Measurements from ENCODE around the gene AFG1L.

The AFG1L gene

DNA sequence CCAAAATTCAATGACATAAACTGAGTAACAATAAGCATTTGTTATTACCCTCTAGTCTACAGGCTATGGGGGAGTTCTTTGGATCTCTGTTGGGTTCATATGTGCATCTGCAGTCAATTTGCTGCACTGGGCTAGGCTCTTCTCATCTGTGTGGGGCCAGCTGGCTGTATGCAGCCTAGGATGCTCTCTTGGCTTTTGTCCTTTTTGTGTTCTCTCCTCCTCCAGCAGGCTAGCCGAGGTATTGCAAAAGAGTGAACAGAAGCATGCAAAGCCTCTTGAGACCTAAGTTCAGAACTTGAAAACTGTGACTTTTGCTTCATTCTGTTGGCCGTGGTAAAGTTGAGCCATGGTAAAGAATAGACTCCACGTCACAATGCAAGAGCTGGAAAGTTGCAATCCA lies 203.0 kb downstream of the AFG1L start:
- H3K9me3 ChIP-seq (ENCODE audit: control insufficient read depth, low read length): no peaks in the 10 kb centered on the region
- no peaks in the 10 kb centered on the region for H3K36me3 ChIP-seq (ENCODE audit: control insufficient read depth, insufficient read depth, low read length)
- 59 to 65% methylated on average over 3 of the region's 3 CpGs for WGBS, 2 experiments
- no peak overlapping the region for H3K4me3 ChIP-seq (ENCODE audit: insufficient read depth, low read depth, low read length)
- no peaks in the 10 kb centered on the region for H3K27me3 ChIP-seq (ENCODE audit: control insufficient read depth, insufficient read depth, low read length, poor library complexity, severe bottlenecking)
- no peak overlapping the region for H3K27ac ChIP-seq (ENCODE audit: insufficient read depth, low read depth, low read length, poor library complexity, severe bottlenecking)
- no peaks in the 10 kb centered on the region for H3K4me1 ChIP-seq (ENCODE audit: control insufficient read depth, insufficient read depth, low read length)

DNA sequence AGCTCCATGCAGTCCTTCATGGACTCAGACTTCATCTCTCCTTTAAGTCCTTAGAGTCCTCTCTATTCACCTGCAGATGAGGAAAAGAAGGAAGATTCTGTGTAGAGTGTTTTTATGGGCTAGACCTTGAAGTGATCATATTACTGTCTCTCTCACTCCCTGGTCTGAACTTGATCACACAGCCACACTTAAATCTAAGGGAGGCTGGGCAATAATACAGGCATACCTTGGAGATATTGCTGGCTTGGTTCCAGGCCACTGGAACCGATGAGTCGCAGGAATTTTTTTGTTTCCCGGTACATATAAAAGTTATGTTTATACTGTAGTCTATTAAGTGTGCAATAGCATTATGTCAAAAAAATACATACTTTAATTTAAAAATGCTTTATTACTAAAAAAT lies 206.7 kb downstream of the AFG1L start:
- H3K9me3 ChIP-seq (ENCODE audit: control insufficient read depth, low read length): no peaks in the 10 kb centered on the region
- 92 to 100% methylated on average over 2 of the region's 3 CpGs for WGBS, 2 experiments
- no peaks in the 10 kb centered on the region for H3K4me1 ChIP-seq (ENCODE audit: control insufficient read depth, insufficient read depth, low read length)
- H3K4me3 ChIP-seq (ENCODE audit: insufficient read depth, low read depth, low read length): no peak overlapping the region
- no peaks in the 10 kb centered on the region for H3K36me3 ChIP-seq (ENCODE audit: control insufficient read depth, insufficient read depth, low read length)
- H3K27me3 ChIP-seq (ENCODE audit: control insufficient read depth, insufficient read depth, low read length, poor library complexity, severe bottlenecking): no peaks in the 10 kb centered on the region
- no peak overlapping the region for H3K27ac ChIP-seq (ENCODE audit: insufficient read depth, low read depth, low read length, poor library complexity, severe bottlenecking)

DNA sequence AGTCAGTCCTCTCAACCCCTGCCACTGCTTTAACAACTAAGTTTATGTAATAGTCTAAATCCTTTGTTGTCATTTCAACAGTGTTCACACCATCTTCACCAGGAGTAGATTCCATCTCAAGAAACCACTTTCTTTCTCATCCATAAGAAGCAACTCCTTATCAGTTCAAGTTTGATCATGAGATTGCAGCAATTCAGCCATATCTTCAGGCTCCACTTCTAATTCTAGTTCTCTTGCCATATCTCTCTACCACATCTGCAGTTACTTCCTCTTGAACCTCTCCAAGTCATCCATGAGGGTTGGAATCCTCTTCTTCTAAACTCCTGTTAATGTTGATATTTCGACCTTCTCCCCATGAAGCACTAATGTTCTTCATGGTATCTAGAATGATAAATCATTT lies 208.0 kb downstream of the AFG1L start:
- Histone ChIP-seq H3K9me3 (ENCODE audit: control insufficient read depth, low read length) (no peaks in the 10 kb centered on the region), H3K36me3 (ENCODE audit: control insufficient read depth, insufficient read depth, low read length) (no peaks in the 10 kb centered on the region), H3K27ac (ENCODE audit: insufficient read depth, low read depth, low read length, poor library complexity, severe bottlenecking) (no peak overlapping the region), H3K27me3 (ENCODE audit: control insufficient read depth, insufficient read depth, low read length, poor library complexity, severe bottlenecking) (no peaks in the 10 kb centered on the region), H3K4me3 (ENCODE audit: insufficient read depth, low read depth, low read length) (no peak overlapping the region), H3K4me1 (ENCODE audit: control insufficient read depth, insufficient read depth, low read length) (no peaks in the 10 kb centered on the region)
- WGBS, 2 experiments: 75 to 92% methylated on average over 1 of the region's 1 CpG

DNA sequence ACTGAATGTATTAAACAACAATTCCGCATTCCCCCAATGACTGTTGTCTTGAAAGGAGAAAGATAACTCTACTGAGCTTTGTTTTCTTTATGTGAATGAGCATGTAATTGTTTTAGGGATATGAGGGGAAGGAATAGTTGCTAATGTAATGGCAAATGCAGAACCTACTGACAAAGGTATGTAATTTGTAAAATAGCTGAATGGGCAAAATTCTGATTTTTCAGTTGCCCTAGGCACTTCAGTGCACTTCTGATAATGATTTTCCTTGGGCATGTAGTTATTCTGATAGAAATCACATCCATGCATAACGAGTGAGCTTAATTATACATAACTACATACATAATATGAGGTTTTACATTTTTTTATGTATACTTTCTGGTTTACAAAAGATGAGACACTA lies 212.5 kb downstream of the AFG1L start:
- H3K4me1 ChIP-seq (ENCODE audit: control insufficient read depth, insufficient read depth, low read length): no peaks in the 10 kb centered on the region
- no peaks in the 10 kb centered on the region for H3K27me3 ChIP-seq (ENCODE audit: control insufficient read depth, insufficient read depth, low read length, poor library complexity, severe bottlenecking)
- H3K27ac ChIP-seq (ENCODE audit: insufficient read depth, low read depth, low read length, poor library complexity, severe bottlenecking): no peak overlapping the region
- WGBS, 2 experiments: 100% methylated on average over 1 of the region's 2 CpGs
- H3K9me3 ChIP-seq (ENCODE audit: control insufficient read depth, low read length): no peaks in the 10 kb centered on the region
- H3K36me3 ChIP-seq (ENCODE audit: control insufficient read depth, insufficient read depth, low read length): no peaks in the 10 kb centered on the region
- no peak overlapping the region for H3K4me3 ChIP-seq (ENCODE audit: insufficient read depth, low read depth, low read length)

DNA sequence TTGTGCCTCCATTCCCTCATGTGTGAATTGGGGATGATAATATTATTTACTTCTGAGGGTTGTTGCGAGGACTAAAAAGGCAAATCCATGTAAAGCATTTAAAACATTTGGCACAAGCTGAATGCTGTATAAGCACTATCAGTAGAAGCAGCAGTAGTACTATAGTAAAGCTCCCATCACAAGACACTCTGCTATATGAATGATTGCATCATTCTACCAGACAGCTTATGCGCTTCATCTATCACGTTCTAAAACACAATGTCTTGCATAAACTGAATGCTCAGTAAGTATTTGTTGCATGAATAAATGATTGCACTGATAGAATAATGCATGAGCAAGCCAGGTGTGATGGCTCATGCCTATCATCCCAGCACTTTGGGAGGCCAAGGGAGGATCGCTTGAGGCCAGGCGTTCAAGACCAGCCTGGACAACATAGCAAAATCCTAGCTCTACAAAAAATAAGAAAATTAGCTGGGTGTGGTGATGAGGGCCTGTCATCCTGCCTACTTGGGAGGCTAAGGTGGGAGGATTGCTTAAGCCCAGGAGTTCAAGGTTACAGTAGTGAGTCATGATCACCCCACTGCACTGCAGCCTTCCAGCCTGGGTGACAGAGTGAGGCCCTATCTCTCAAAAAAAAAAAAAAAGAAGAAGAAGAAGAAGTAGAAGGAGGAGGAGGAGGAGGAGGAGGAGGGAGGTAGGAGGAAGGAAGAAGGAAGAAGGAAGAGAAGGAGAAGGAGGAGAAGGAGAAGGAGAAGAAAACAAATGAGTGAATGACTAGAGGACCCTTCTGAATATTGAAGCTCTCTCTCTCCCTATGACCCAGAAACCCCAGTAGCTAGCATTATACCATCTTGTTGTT lies 215.8 kb downstream of the AFG1L start:
- Histone ChIP-seq H3K36me3 (ENCODE audit: control insufficient read depth, insufficient read depth, low read length) (peaks cover 4% of the 10 kb centered on the region), H3K27me3 (ENCODE audit: control insufficient read depth, insufficient read depth, low read length, poor library complexity, severe bottlenecking) (no peaks in the 10 kb centered on the region), H3K27ac (ENCODE audit: insufficient read depth, low read depth, low read length, poor library complexity, severe bottlenecking) (no peak overlapping the region), H3K4me3 (ENCODE audit: insufficient read depth, low read depth, low read length) (no peak overlapping the region), H3K4me1 (ENCODE audit: control insufficient read depth, insufficient read depth, low read length) (no peaks in the 10 kb centered on the region), H3K9me3 (ENCODE audit: control insufficient read depth, low read length) (no peaks in the 10 kb centered on the region)
- 82 to 83% methylated on average over 5 of the region's 5 CpGs for WGBS, 2 experiments

DNA sequence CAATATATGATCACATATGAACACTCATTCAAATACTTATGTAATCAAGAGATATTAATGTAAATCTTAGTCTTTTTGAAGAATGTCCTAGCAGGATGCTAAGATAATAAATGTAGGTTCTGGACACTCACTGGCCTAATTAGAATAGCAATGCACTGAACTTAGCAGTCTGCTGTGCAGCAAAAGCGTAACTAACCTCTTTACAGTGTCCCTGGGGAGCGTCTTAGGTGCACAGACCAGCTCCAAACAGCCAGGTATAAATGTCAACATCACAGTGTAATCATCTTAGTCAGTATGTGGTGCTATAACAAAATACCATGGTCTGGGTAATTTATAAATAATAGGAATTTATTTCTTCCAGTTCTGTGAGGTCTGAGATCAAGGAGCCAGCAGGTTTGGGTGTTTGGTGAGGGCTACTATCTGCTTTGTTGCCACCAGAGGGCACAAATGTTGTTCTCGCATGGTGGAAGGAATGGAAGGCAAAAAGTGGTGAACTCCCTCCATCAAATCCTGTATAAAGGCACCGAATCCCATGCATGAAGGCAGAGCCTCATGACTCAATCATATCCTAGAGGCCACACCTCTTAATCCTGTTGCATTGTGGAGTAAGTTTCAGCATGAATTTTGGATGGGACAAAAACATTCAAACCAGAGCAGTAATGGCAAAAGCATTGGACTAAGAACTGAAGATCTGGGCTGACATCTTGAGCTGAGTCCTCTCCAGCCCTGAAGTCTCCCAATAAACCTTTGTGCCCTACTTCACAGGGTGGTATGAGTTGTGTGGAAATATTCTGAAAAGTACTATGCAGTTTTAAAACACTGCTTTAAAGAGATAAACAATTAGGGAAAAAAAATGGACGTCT lies 224.1 kb downstream of the AFG1L start:
- H3K36me3 ChIP-seq (ENCODE audit: control insufficient read depth, insufficient read depth, low read length): peaks cover 8% of the 10 kb centered on the region
- no peaks in the 10 kb centered on the region for H3K27me3 ChIP-seq (ENCODE audit: control insufficient read depth, insufficient read depth, low read length, poor library complexity, severe bottlenecking)
- no peak overlapping the region for H3K27ac ChIP-seq (ENCODE audit: insufficient read depth, low read depth, low read length, poor library complexity, severe bottlenecking)
- no peak overlapping the region for H3K4me3 ChIP-seq (ENCODE audit: insufficient read depth, low read depth, low read length)
- WGBS, 2 experiments: 77 to 80% methylated on average over 5 of the region's 5 CpGs
- no peaks in the 10 kb centered on the region for H3K4me1 ChIP-seq (ENCODE audit: control insufficient read depth, insufficient read depth, low read length)
- no peaks in the 10 kb centered on the region for H3K9me3 ChIP-seq (ENCODE audit: control insufficient read depth, low read length)

DNA sequence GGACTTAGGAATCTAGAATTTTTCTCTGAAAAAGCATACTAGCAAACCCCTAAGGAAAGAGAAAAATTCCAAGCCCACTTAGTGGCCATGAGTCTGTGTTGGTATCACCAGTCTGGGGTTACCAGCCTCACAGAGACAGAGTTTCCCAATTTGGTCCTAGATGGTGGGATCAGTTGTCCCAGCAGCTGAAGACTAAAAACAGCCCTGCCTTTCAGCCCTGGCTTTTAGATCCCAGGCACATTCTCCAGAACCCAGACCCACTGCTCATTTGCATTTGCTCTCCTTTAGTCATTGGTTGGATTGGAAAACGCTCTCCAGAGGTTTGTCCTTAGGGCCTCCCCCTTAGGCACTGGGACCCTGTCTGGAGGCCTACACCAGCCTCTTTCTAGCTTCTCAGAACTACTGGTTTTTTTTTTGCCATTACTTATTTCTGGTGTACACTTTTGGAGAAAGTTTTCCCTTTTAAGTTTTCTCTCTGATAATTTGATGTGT lies 226.8 kb downstream of the AFG1L start:
- Histone ChIP-seq H3K36me3 (ENCODE audit: control insufficient read depth, insufficient read depth, low read length) (peaks cover 8% of the 10 kb centered on the region), H3K4me1 (ENCODE audit: control insufficient read depth, insufficient read depth, low read length) (peaks cover 10% of the 10 kb centered on the region), H3K27me3 (ENCODE audit: control insufficient read depth, insufficient read depth, low read length, poor library complexity, severe bottlenecking) (no peaks in the 10 kb centered on the region), H3K27ac (ENCODE audit: insufficient read depth, low read depth, low read length, poor library complexity, severe bottlenecking) (no peak overlapping the region), H3K9me3 (ENCODE audit: control insufficient read depth, low read length) (no peaks in the 10 kb centered on the region), H3K4me3 (ENCODE audit: insufficient read depth, low read depth, low read length) (no peak overlapping the region)
- 87 to 88% methylated on average over 1 of the region's 1 CpG for WGBS, 2 experiments

DNA sequence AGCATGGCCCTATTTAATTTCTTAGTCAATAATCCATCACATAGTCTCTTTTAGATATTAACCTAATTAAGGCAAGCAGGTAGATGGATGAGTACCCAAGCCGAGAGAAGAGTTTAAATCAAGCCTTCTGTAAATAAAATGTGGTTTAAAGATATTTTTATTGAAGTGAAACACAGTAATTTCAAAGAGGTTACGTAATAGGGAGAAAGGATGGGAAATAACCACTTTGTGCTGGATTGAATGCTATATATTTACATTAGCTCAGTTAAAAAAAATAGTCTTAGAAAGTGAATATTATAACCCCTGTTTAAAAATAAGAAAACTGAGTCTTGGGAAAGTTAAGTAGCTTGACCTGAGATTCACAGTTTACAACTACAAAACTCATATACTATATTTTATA lies 228.8 kb downstream of the AFG1L start:
- peaks cover 10% of the 10 kb centered on the region for H3K4me1 ChIP-seq (ENCODE audit: control insufficient read depth, insufficient read depth, low read length)
- peaks cover 8% of the 10 kb centered on the region for H3K36me3 ChIP-seq (ENCODE audit: control insufficient read depth, insufficient read depth, low read length)
- H3K27ac ChIP-seq (ENCODE audit: insufficient read depth, low read depth, low read length, poor library complexity, severe bottlenecking): no peak overlapping the region
- H3K27me3 ChIP-seq (ENCODE audit: control insufficient read depth, insufficient read depth, low read length, poor library complexity, severe bottlenecking): no peaks in the 10 kb centered on the region
- H3K9me3 ChIP-seq (ENCODE audit: control insufficient read depth, low read length): no peaks in the 10 kb centered on the region
- no peak overlapping the region for H3K4me3 ChIP-seq (ENCODE audit: insufficient read depth, low read depth, low read length)
- WGBS, 2 experiments: 100% methylated on average over 2 of the region's 2 CpGs

DNA sequence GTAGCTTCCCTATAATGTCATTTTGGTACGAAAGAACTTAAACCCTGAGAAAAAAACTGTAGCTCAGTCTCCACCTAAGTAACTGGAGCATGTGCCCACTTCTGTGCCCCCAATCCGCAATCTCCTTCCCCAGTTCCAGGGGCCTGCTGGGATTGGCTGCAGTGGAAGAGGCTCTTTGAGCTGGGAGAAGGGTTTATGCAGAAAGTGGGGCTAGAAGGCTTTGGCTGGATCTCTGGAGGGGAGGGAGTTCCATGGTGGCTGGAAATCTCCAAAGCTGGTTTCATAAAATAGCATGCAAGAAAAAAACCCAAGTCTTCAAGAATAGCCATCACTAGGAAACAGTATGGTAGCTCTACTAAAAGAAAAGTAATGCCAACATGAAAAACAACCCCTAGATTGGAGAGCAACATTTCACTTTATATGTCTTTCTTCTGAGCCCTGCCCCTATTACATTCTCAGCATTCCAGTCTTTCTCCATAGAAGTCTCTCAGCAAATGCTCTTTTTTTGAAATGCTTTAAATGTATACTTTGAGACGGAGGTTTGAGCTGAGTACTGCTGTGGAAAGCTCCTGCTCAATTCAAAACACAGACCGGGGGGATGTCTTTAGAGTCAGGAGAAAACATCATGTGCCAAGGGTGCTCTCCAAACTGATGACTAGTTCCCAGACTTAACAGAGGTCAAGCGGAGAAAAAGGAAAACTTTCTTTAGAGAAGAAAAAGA lies 229.8 kb downstream of the AFG1L start:
- peaks cover 10% of the 10 kb centered on the region for H3K4me1 ChIP-seq (ENCODE audit: control insufficient read depth, insufficient read depth, low read length)
- H3K36me3 ChIP-seq (ENCODE audit: control insufficient read depth, insufficient read depth, low read length): peaks cover 8% of the 10 kb centered on the region
- 62 to 68% methylated on average over 5 of the region's 5 CpGs for WGBS, 2 experiments
- no peak overlapping the region for H3K27ac ChIP-seq (ENCODE audit: insufficient read depth, low read depth, low read length, poor library complexity, severe bottlenecking)
- no peaks in the 10 kb centered on the region for H3K9me3 ChIP-seq (ENCODE audit: control insufficient read depth, low read length)
- H3K4me3 ChIP-seq (ENCODE audit: insufficient read depth, low read depth, low read length): no peak overlapping the region
- H3K27me3 ChIP-seq (ENCODE audit: control insufficient read depth, insufficient read depth, low read length, poor library complexity, severe bottlenecking): no peaks in the 10 kb centered on the region
